Lower leg skin (tissue), 3 donors: ENCODE results near the gene EIF4G2.

Experiments used
- POLR2A ChIP-seq, 2 donors: fragments of 450-650 bp; IDR thresholded peaks; one replicate each; pipeline ENCODE4 v1.6.1; 2016 to 2017; ENCODE audit warnings: antibody characterized with exemption in 2 of 2, mild to moderate bottlenecking in 1 of 2, moderate library complexity in 1 of 2
- TF ChIP-seq, protein P1 (sequence below), 3 donors: fragments of 450-650 bp; IDR thresholded peaks; one replicate each; pipeline ENCODE4 v1.5.1; 2016; ENCODE audit warnings: antibody characterized with exemption in 3 of 3, mild to moderate bottlenecking in 3 of 3, moderate library complexity in 2 of 3

GRCh38 chr11:10823152-10823579, 14.4 kb upstream of the EIF4G2 start:
- TF ChIP-seq, protein P1, sequence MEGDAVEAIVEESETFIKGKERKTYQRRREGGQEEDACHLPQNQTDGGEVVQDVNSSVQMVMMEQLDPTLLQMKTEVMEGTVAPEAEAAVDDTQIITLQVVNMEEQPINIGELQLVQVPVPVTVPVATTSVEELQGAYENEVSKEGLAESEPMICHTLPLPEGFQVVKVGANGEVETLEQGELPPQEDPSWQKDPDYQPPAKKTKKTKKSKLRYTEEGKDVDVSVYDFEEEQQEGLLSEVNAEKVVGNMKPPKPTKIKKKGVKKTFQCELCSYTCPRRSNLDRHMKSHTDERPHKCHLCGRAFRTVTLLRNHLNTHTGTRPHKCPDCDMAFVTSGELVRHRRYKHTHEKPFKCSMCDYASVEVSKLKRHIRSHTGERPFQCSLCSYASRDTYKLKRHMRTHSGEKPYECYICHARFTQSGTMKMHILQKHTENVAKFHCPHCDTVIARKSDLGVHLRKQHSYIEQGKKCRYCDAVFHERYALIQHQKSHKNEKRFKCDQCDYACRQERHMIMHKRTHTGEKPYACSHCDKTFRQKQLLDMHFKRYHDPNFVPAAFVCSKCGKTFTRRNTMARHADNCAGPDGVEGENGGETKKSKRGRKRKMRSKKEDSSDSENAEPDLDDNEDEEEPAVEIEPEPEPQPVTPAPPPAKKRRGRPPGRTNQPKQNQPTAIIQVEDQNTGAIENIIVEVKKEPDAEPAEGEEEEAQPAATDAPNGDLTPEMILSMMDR (IDR thresholded peaks at IDR 0.05): no peak
- no peak for TF ChIP-seq POLR2A (IDR thresholded peaks at IDR 0.05)
